SU-DHL-6 (cell line): ENCODE results near the gene CRADD.

Source experiments
- H2AFZ ChIP-seq: fragments of 200-600 bp; sonication (generic); 2 replicates; pipeline ENCODE4 v1.6.1; 2014; ENCODE audit warnings: low read depth, mild to moderate bottlenecking, moderate library complexity, mixed read lengths, antibody characterized with exemption, low read length; ENCODE audit not compliant: severe bottlenecking
- H3F3A ChIP-seq: fragments of 200-600 bp; shearing (Covaris generic); 2 replicates; pipeline ENCODE4 v1.6.0; 2016; ENCODE audit warnings: antibody characterized with exemption, mild to moderate bottlenecking; ENCODE audit not compliant: insufficient read depth
- H3K27ac ChIP-seq: fragments of 200-600 bp; sonication (generic); 2 replicates; pipeline ENCODE4 v1.5.1; 2016; ENCODE audit warnings: low read depth, mild to moderate bottlenecking, low read length, moderate library complexity, mixed read lengths
- H3K27me3 ChIP-seq: fragments of 200-600 bp; sonication (generic), shearing (Covaris generic); 2 replicates; pipeline ENCODE4 v1.6.0; 2014; ENCODE audit warnings: mild to moderate bottlenecking, low read length
- H3K36me3 ChIP-seq: fragments of 200-600 bp; sonication (generic); 2 replicates; pipeline ENCODE4 v1.6.1; 2014; ENCODE audit warnings: mild to moderate bottlenecking, low read length, mixed read lengths
- H3K4me2 ChIP-seq: fragments of 300-600, 200-600 bp; shearing (Covaris generic), sonication (generic); 2 replicates; pipeline ENCODE4 v1.6.0; 2014; ENCODE audit warnings: low read length, low read depth, mild to moderate bottlenecking; ENCODE audit not compliant: poor library complexity, severe bottlenecking
- H3K4me3 ChIP-seq: fragments of 200-600 bp; sonication (generic); 2 replicates; pipeline ENCODE4 v1.5.1; 2014; ENCODE audit warnings: antibody characterized with exemption, low read length, mild to moderate bottlenecking, mixed read lengths; ENCODE audit not compliant: insufficient read depth, poor library complexity, severe bottlenecking
- H3K79me2 ChIP-seq: fragments of 200-600 bp; sonication (generic); 2 replicates; pipeline ENCODE4 v1.6.1; 2014; ENCODE audit warnings: mild to moderate bottlenecking, low read length, moderate library complexity; ENCODE audit not compliant: insufficient read depth
- H3K9ac ChIP-seq: fragments of 200-600 bp; sonication (generic); 2 replicates; pipeline ENCODE4 v1.7.0; 2014; ENCODE audit warnings: mild to moderate bottlenecking, low read length
- H3K9me2 ChIP-seq: fragments of 200-600 bp; sonication (generic); replicated peaks from 2 replicates; pipeline ENCODE4 v1.6.1; 2014; ENCODE audit warnings: low read length; ENCODE audit not compliant: insufficient read depth
- H3K9me3 ChIP-seq: fragments of 200-600 bp; sonication (generic); 2 replicates; pipeline ENCODE4 v1.6.1; 2014; ENCODE audit warnings: low read length, mixed read lengths; ENCODE audit not compliant: insufficient read depth
- H4K20me1 ChIP-seq: fragments of 200-600 bp; sonication (generic); 2 replicates; pipeline ENCODE4 v1.6.1; 2014; ENCODE audit warnings: low read depth, mild to moderate bottlenecking, antibody characterized with exemption, low read length, moderate library complexity, mixed read lengths
- CTCF ChIP-seq: fragments of 200-600 bp; sonication (generic); IDR thresholded peaks from one replicate; pipeline ENCODE4 v1.5.1; 2017; ENCODE audit warnings: antibody characterized with exemption, mild to moderate bottlenecking, low read length, moderate library complexity; ENCODE audit not compliant: insufficient read depth, poor library complexity, severe bottlenecking
- EZH2phosphoT487 ChIP-seq: fragments of 200-600 bp; sonication (generic), shearing (Covaris generic); conservative IDR thresholded peaks from 2 replicates; pipeline ENCODE4 v1.6.1; 2018; ENCODE audit warnings: mild to moderate bottlenecking, antibody characterized with exemption, low read length, moderate library complexity, mixed read lengths

CRADD gene

GRCh38 chr12:93803424-93803807 lies 126.2 kb downstream of the CRADD start:
- no peak overlapping the region for H2AFZ ChIP-seq
- H4K20me1 ChIP-seq, result no peaks in the 10 kb centered on the region
- H3K4me2 ChIP-seq, result no peak overlapping the region
- no peak overlapping the region for H3K9ac ChIP-seq
- TF ChIP-seq CTCF, result no peak
- no peak for TF ChIP-seq EZH2phosphoT487
- no peaks in the 10 kb centered on the region for H3F3A ChIP-seq
- H3K79me2 ChIP-seq, result no peaks in the 10 kb centered on the region
- no peak overlapping the region for H3K4me3 ChIP-seq
- H3K27me3 ChIP-seq, result no peaks in the 10 kb centered on the region
- H3K9me3 ChIP-seq, result no peaks in the 10 kb centered on the region
- no peaks in the 10 kb centered on the region for H3K9me2 ChIP-seq
- H3K27ac ChIP-seq, result no peak overlapping the region
- no peaks in the 10 kb centered on the region for H3K36me3 ChIP-seq

- Histone ChIP-seq H3K27me3 (no peaks in the 10 kb centered on the region), H3K4me2 (no peak overlapping the region), H3K9me3 (no peaks in the 10 kb centered on the region), H4K20me1 (no peaks in the 10 kb centered on the region), H3K9ac (no peak overlapping the region), H3K79me2 (no peaks in the 10 kb centered on the region), H3K36me3 (no peaks in the 10 kb centered on the region), H3K27ac (no peak overlapping the region), H2AFZ (no peak overlapping the region), H3K9me2 (no peaks in the 10 kb centered on the region), H3F3A (no peaks in the 10 kb centered on the region), H3K4me3 (no peak overlapping the region)
- no peak for TF ChIP-seq CTCF
- no peak for TF ChIP-seq EZH2phosphoT487
These were observed 127.4 kb downstream of the CRADD start for GRCh38 chr12:93804392-93805179.

- Histone ChIP-seq H3K79me2 (no peaks in the 10 kb centered on the region), H3K27me3 (no peaks in the 10 kb centered on the region), H3K9ac (no peak overlapping the region), H3K9me3 (no peaks in the 10 kb centered on the region), H3K4me2 (no peak overlapping the region), H3K27ac (no peak overlapping the region), H2AFZ (no peak overlapping the region), H3K4me3 (no peak overlapping the region), H3K9me2 (no peaks in the 10 kb centered on the region), H3K36me3 (no peaks in the 10 kb centered on the region), H3F3A (no peaks in the 10 kb centered on the region), H4K20me1 (no peaks in the 10 kb centered on the region)
- TF ChIP-seq EZH2phosphoT487, result no peak
- TF ChIP-seq CTCF, result no peak
These were observed 128.6 kb downstream of the CRADD start for GRCh38 chr12:93805736-93806141.
